Vagina (tissue), 2 donors: ENCODE results near the gene SLC6A6. TPM values are rescaled to one million over a fixed set of nuclear protein-coding genes. Genes with fewer than 3 reads are reported as not detected.
"Not testable (repeated sequence)": the region's sequence is repeated elsewhere in the genome, so short reads cannot be mapped to it uniquely, and the experiment has no call there.

Experiments
- DNase-seq, 2 donors: peaks; one replicate each; pipeline ENCODE4 v3.0.0-alpha.2; 2017; ENCODE audit errors: extremely low spot score in 2 of 2
- H3K27ac ChIP-seq: fragments of 200-600 bp; sonication (generic); one replicate; pipeline ENCODE4 v1.5.1; 2019
- H3K27me3 ChIP-seq: fragments of 200-600 bp; sonication (generic); one replicate; pipeline ENCODE4 v1.5.1; 2019
- H3K36me3 ChIP-seq, 2 donors: fragments of 200-600 bp; sonication (generic); one replicate each; pipeline ENCODE4 v1.5.1; 2017 to 2019
- H3K4me1 ChIP-seq: fragments of 200-600 bp; sonication (generic); one replicate; pipeline ENCODE4 v1.5.1; 2019
- H3K4me3 ChIP-seq, 2 donors: fragments of 200-600 bp; sonication (generic); 1 replicate in 1 of 2; 2 replicates in 1 of 2; pipeline ENCODE4 v1.5.1; 2016 to 2019
- H3K9me3 ChIP-seq: fragments of 200-600 bp; sonication (generic); one replicate; pipeline ENCODE4 v1.5.1; 2019
- POLR2A ChIP-seq, 2 donors: fragments of 450-650 bp; IDR thresholded peaks; one replicate each; pipeline ENCODE4 v1.6.1; 2017; ENCODE audit warnings: antibody characterized with exemption in 2 of 2, mild to moderate bottlenecking in 2 of 2, moderate library complexity in 2 of 2
- POLR2AphosphoS5 ChIP-seq, 2 donors: sonication (generic); formaldehyde crosslinking; IDR thresholded peaks; one replicate each; pipeline ENCODE4 v1.9.0; 2017; ENCODE audit warnings: antibody characterized with exemption in 2 of 2, mild to moderate bottlenecking in 2 of 2, low read depth in 1 of 2; ENCODE audit not compliant: insufficient read depth in 1 of 2
- intact Hi-C: fragments of 100-400 bp; cut with DNase I; formaldehyde crosslinking; loops from one replicate; pipeline ENCODE4 v1.15.1; 2023
- total RNA-seq: library from RNA; depleted of rRNA; stranded (reverse); fragments of >200 nt; gene quantifications from one replicate; pipeline ENCODE4 v1.2.3, GENCODE V29; 2016
- TF ChIP-seq, protein P1 (sequence below), 3 experiments: fragments of 450-650 bp in 2 of 3; fragments of 200-600 bp in 1 of 3; sonication (generic) in 1 of 3; IDR thresholded peaks; one replicate each; pipeline ENCODE4 v1.5.1; 2017 to 2019; ENCODE audit warnings: antibody characterized with exemption in 3 of 3, mild to moderate bottlenecking in 2 of 3, moderate library complexity in 2 of 3

The SLC6A6 gene
- total RNA-seq, 1 donor from 2014 or later: 30.7 TPM

DNA sequence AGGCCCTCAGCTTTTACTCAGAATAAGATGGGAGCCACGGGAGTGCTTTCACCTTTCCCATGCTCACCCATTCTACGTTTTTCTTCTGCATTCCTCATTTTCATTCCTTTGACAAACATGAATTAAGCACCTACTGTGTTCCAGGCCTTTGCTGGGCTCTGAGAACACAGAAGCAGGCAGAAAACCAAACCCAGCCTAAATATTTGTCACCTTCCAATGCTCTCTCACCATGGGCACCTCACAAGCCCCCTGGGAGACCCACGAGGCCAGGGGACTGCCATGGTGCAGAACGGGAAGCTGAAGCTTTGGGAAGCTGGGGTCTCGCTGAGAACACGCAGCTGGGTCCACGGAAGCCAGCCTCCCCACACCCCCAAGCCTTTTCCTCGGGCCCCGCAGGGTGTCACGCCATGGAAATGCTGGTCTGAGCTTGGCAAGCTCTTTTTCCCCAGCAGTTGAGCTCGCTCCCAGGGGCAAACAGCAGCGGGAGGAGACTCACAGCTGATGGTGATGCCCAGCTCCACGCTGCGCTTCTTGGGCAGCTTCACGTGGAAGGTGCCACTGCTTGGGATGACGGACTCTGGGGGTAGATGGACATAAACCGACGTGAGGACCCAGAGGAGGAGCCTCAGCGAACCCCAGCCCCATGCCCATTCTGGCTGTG, 110.0 kb downstream of the SLC6A6 start:
- Histone ChIP-seq H3K27me3 (no peaks in the 10 kb centered on the region), H3K4me3 (no peak overlapping the region), H3K9me3 (no peaks in the 10 kb centered on the region), H3K36me3 (no peaks in the 10 kb centered on the region), H3K27ac (no peak overlapping the region), H3K4me1 (peaks cover 8% of the 10 kb centered on the region)
- no peak for TF ChIP-seq POLR2A (IDR thresholded peaks at IDR 0.05)
- TF ChIP-seq, protein P1, sequence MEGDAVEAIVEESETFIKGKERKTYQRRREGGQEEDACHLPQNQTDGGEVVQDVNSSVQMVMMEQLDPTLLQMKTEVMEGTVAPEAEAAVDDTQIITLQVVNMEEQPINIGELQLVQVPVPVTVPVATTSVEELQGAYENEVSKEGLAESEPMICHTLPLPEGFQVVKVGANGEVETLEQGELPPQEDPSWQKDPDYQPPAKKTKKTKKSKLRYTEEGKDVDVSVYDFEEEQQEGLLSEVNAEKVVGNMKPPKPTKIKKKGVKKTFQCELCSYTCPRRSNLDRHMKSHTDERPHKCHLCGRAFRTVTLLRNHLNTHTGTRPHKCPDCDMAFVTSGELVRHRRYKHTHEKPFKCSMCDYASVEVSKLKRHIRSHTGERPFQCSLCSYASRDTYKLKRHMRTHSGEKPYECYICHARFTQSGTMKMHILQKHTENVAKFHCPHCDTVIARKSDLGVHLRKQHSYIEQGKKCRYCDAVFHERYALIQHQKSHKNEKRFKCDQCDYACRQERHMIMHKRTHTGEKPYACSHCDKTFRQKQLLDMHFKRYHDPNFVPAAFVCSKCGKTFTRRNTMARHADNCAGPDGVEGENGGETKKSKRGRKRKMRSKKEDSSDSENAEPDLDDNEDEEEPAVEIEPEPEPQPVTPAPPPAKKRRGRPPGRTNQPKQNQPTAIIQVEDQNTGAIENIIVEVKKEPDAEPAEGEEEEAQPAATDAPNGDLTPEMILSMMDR (IDR thresholded peaks at IDR 0.05): no peak
- TF ChIP-seq POLR2AphosphoS5 (IDR thresholded peaks at IDR 0.05; ENCODE audit: insufficient read depth in 1 of 2, low read depth in 1 of 2): no peak
- intact Hi-C loops: no loop called here
- no peak for DNase-seq

DNA sequence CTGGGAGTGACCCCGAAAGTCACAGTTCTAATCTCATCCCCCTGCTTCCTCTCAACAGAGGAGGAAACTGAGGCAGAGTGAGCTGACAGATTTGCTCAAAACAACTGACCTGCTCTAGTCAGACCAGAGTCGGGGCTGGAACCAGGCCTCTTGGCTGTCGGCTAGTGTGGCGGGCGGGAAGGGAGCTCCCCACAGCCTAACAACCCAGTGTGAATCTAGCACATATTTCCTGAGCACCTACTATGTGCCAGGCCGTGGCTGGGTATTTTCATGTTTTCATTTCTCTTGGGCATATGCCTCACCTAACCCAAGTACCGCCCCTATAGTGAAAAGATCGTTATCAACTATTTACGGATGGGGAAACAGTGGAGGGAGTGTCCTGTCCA, 110.5 kb downstream of the SLC6A6 start:
- intact Hi-C loops: no loop called here
- Histone ChIP-seq H3K4me3 (no peak overlapping the region), H3K27me3 (no peaks in the 10 kb centered on the region), H3K27ac (no peak overlapping the region), H3K4me1 (peaks cover 8% of the 10 kb centered on the region), H3K9me3 (no peaks in the 10 kb centered on the region), H3K36me3 (no peaks in the 10 kb centered on the region)
- TF ChIP-seq POLR2A (IDR thresholded peaks at IDR 0.05): no peak
- TF ChIP-seq, protein P1 (IDR thresholded peaks at IDR 0.05): no peak
- no peak for TF ChIP-seq POLR2AphosphoS5 (IDR thresholded peaks at IDR 0.05; ENCODE audit: insufficient read depth in 1 of 2, low read depth in 1 of 2)
- no peak for DNase-seq

DNA sequence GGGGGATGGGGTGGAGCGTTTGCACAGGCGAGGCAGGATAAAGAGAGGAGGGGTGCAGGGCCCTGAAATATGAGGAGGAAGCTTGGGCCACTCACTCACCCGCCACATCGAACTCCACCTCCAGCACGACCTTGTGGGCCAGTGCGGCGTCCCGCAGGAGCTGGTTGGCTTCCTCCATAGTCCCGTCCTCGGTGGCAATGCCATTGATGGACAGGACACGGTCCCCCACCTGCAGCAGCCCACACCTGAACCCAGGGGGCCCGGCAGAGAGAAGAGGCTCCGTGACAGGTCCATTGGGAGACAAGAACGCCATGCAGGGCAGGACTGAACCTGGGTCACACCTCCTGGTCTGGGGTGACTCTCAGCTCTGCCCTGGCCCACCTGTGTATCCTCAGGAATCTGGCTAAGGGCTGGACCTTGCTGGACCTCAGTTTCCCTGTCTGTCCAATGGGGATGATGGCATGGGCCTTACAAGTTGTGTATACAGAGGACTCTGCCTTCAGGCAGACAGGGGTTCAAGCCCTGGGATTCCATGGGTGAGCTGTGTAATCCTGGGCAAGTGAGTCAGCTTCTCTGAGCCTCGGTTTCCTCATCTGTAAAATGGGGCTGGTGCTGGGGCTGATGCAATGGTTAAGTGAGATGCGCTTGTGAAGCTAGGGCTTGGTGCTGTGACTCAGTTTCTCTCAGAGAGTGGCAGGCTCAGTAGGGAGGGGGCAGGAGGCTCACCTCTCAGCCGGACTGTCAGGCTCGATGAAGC, 111.3 kb downstream of the SLC6A6 start:
- no peak for DNase-seq
- TF ChIP-seq, protein P1 (IDR thresholded peaks at IDR 0.05): no peak
- TF ChIP-seq POLR2AphosphoS5 (IDR thresholded peaks at IDR 0.05; ENCODE audit: insufficient read depth in 1 of 2, low read depth in 1 of 2) (no peak), POLR2A (IDR thresholded peaks at IDR 0.05) (no peak)

DNA sequence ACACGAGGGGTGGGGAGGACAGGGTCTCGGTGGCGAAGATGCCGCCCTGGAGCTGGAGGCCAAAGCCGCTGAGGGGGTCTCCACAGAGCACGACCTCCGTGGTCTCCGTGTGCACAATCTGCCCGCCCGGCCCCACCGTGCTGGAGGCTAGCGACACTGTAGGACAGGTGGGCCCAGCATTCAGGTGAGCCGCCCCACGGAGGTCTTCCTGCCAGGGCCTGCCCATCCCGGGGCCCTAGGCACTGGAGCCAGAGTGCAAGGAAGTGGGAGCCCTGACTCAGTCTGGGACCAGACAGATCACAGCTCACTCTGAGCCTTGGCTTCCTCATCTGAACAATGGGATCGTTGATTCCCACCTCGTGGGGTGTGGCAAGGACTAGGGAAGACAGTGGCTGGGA, 111.9 kb downstream of the SLC6A6 start:
- intact Hi-C loops: no loop called here
- Histone ChIP-seq H3K36me3 (no peaks in the 10 kb centered on the region), H3K27me3 (no peaks in the 10 kb centered on the region), H3K27ac (no peak overlapping the region), H3K4me3 (no peak overlapping the region), H3K9me3 (no peaks in the 10 kb centered on the region), H3K4me1 (no peaks in the 10 kb centered on the region)
- TF ChIP-seq POLR2AphosphoS5 (IDR thresholded peaks at IDR 0.05; ENCODE audit: insufficient read depth in 1 of 2, low read depth in 1 of 2) (no peak), POLR2A (IDR thresholded peaks at IDR 0.05) (no peak)
- TF ChIP-seq, protein P1 (IDR thresholded peaks at IDR 0.05): no peak
- DNase-seq: no peak

More for the DNA sequence above, 111.3 kb downstream of the SLC6A6 start:
- Histone ChIP-seq H3K36me3 (no peaks in the 10 kb centered on the region), H3K27ac (no peak overlapping the region), H3K9me3 (no peaks in the 10 kb centered on the region), H3K27me3 (no peaks in the 10 kb centered on the region), H3K4me3 (no peak overlapping the region), H3K4me1 (peaks cover 5% of the 10 kb centered on the region)
- intact Hi-C loops: no loop called here

DNA sequence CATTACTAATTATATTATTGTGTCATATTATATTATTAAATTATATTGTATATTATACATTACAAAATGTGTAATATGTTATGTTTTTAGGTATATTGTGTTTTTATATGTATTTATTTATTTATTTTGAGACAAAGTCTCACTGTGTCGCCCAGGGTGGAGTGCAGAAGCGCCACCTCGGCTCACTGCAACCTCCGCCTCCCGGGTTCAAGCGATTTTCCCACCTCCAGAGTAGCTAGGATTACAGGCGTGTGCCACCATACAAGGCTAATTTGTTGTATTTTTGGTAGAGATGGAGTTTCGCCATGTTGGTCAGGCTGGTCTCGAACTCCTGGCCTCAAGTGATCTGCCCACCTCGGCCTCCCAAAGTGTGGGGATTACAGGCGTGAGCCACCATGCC, 113.1 kb downstream of the SLC6A6 start:
- H3K27me3 ChIP-seq, H3K4me1 ChIP-seq, intact Hi-C loops, DNase-seq, H3K4me3 ChIP-seq, H3K27ac ChIP-seq, H3K9me3 ChIP-seq, H3K36me3 ChIP-seq: not testable (repeated sequence)
